ENCODE measurements around the gene TRPM5. TPM values are rescaled to one million over a fixed set of nuclear protein-coding genes. Genes with fewer than 3 reads are reported as not detected.

The TRPM5 gene
- total and polyA plus RNA-seq, 2 donors (not counting 1 experiment from before 2014, with no cell fraction given) = 0.03 TPM; not detected in 1

DNA sequence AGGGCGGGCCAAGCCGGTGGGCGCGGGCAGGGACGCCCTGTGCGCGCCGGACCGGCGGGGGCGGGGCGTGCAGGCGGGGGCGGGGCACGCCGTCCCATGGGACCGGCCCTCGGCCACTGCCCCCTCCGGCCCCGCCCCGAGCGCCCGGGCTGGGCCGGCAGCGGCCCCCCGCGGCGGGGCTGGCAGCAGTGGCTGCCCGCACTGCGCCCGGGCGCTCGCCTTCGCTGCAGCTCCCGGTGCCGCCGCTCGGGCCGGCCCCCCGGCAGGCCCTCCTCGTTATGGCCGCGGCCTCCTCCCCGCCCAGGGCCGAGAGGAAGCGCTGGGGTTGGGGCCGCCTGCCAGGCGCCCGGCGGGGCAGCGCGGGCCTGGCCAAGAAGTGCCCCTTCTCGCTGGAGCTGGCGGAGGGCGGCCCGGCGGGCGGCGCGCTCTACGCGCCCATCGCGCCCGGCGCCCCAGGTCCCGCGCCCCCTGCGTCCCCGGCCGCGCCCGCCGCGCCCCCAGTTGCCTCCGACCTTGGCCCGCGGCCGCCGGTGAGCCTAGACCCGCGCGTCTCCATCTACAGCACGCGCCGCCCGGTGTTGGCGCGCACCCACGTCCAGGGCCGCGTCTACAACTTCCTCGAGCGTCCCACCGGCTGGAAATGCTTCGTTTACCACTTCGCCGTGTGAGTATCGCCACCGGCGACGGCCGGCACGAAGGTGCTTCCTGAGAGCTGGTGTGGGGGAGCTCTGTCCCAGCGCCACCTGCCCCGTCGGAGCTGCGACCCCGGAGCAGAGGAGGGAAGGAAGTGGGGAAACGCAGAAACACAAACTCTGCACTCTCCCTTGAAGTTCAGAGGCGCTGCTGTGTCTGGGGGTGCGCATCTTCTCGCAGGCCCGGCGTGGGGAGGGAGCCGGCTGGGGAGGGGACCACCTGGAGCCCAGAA lies 769 bp upstream of the TRPM5 start, which contains the start of gene KCNQ1:
Gene KCNQ1, plus strand, starts transcription at position 188 of the 925 bp plus-strand sequence. Its CDS starts 91 bp downstream, at position 279.
- H3K27me3 ChIP-seq (replicated peaks in 1 of 4; ENCODE audit: control extremely low read depth in 1 of 4, control insufficient read depth in 3 of 4, insufficient read depth in 4 of 4, low read length in 3 of 4) = peaks cover 0 to 10% (median 0%) of the 10 kb centered on the region in 4 experiments
- peaks cover 33 to 41% of the 10 kb centered on the region in 2 donors for H3K4me1 ChIP-seq (ENCODE audit: control insufficient read depth in 2 of 2, insufficient read depth in 2 of 2, low read length in 2 of 2)
- WGBS (ENCODE audit: insufficient coverage) = 1% methylated on average over 116 of the region's 116 CpGs
- peaks cover 25% of the 10 kb centered on the region for H4K20me1 ChIP-seq (ENCODE audit: control insufficient read depth, insufficient read depth, low read length, poor library complexity, severe bottlenecking)
- peak within 1 kb of the TSS; percentile 69 for H3K9ac ChIP-seq (ENCODE audit: low read length)
- Mint-ChIP-seq H3K27me3 (no peaks in the 10 kb centered on the region), H3K4me1 (peaks cover 31% of the 10 kb centered on the region), H3K27ac (peak within 1 kb of the TSS; percentile 87), H3K9me3 (ENCODE audit: insufficient read depth) (peaks cover under 1% of the 10 kb centered on the region), H3K4me3 (peak within 1 kb of the TSS; percentile 93)
- peak; percentile 82 for ATAC-seq (ENCODE audit: low read depth)
- no peak within 1 kb of the TSS for H3K27ac ChIP-seq (ENCODE audit: low read length in 2 of 2)
- H2AFZ ChIP-seq (ENCODE audit: insufficient read depth, low read depth, low read length, poor library complexity, severe bottlenecking) = peak within 1 kb of the TSS; percentile 72
- peaks cover 0 to 8% (median 0%) of the 10 kb centered on the region in 3 donors for H3K9me3 ChIP-seq (ENCODE audit: control extremely low read depth in 1 of 3, control insufficient read depth in 2 of 3, insufficient read depth in 1 of 3, low read length in 2 of 3)
- TF ChIP-seq, protein P1, sequence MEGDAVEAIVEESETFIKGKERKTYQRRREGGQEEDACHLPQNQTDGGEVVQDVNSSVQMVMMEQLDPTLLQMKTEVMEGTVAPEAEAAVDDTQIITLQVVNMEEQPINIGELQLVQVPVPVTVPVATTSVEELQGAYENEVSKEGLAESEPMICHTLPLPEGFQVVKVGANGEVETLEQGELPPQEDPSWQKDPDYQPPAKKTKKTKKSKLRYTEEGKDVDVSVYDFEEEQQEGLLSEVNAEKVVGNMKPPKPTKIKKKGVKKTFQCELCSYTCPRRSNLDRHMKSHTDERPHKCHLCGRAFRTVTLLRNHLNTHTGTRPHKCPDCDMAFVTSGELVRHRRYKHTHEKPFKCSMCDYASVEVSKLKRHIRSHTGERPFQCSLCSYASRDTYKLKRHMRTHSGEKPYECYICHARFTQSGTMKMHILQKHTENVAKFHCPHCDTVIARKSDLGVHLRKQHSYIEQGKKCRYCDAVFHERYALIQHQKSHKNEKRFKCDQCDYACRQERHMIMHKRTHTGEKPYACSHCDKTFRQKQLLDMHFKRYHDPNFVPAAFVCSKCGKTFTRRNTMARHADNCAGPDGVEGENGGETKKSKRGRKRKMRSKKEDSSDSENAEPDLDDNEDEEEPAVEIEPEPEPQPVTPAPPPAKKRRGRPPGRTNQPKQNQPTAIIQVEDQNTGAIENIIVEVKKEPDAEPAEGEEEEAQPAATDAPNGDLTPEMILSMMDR (IDR thresholded peaks at IDR 0.05) = no peak
- no peak for TF ChIP-seq EZH2 (IDR thresholded peaks at IDR 0.05; ENCODE audit: borderline replicate concordance, insufficient read depth, low read depth, low read length, poor library complexity, severe bottlenecking)
- H3K4me3 ChIP-seq (ENCODE audit: control extremely low read depth in 1 of 5, extremely low read depth in 1 of 5, insufficient read depth in 1 of 5, low read depth in 2 of 5, low read length in 4 of 5) = peak within 1 kb of the TSS; percentile 32 to 76 (median 64)
- peak within 1 kb of the TSS; percentile 93 for H3K4me2 ChIP-seq (replicated peaks; ENCODE audit: low read depth, low read length, poor library complexity, severe bottlenecking)
- no peaks in the 10 kb centered on the region for H3K36me3 ChIP-seq (replicated peaks in 1 of 2; ENCODE audit: control extremely low read depth in 1 of 2, control insufficient read depth in 1 of 2, extremely low read depth in 1 of 2, insufficient read depth in 2 of 2, low read length in 1 of 2)
- H3K79me2 ChIP-seq (ENCODE audit: control insufficient read depth, insufficient read depth, low read length) = peaks cover 40% of the 10 kb centered on the region
- POLR2A ChIA-PET = interaction anchor here (0.7 to 1.5 kb wide), 3 partner anchors 17 to 81 kb away, joined by 3 to 8 read pairs (median 7); partner anchors contain the start of gene TSSC4
- intact Hi-C loops (cut with micrococcal nuclease) = loop anchor here (1.0 to 2.0 kb wide), 3 partner anchors 18 to 448 kb away; no protein-coding TSS in a partner anchor
- DNase-seq = peak; percentile 76
- CTCF ChIA-PET = interaction anchor here (0.6 to 4.1 kb wide), 8 partner anchors 14 to 443 kb away, joined by 3 to 25 read pairs (median 4); no protein-coding TSS in a partner anchor
